Activated T-helper 1 cell treated with anti-CD3 and anti-CD28 coated beads, Interleukin-2, amount 50 U/mL, for 16 hours (primary cell): ENCODE measurements around the gene KAT8.
A peak's percentile ranks its signal among the peaks of the same experiment; 100 is the strongest.
"Not testable (repeated sequence)": the region's sequence is repeated elsewhere in the genome, so short reads cannot be mapped to it uniquely, and the experiment has no call there.

Source experiments
- DNase-seq, 2 donors: peaks; one replicate each; pipeline ENCODE4 v3.0.0-alpha.2; 2020; ENCODE audit warnings: low read depth in 1 of 2, low spot score in 1 of 2

The KAT8 gene

DNA sequence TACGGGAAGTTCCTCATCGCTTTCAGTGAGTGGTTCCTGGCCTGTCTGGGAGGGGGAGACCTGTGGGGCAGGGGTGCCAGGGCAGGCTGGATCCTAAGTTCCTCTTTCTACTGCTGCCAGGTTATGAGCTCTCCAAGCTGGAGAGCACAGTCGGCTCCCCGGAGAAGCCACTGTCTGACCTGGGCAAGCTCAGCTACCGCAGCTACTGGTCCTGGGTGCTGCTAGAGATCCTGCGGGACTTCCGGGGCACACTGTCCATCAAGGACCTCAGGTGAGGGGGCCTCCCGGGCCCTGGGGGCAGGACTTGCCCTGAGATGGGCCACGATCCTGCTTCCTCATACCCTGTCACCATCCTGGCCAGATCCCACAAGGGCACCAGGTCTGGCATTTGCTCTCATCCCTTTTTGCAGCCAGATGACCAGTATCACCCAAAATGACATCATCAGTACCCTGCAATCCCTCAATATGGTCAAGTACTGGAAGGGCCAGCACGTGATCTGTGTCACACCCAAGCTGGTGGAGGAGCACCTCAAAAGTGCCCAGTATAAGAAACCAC is 12.9 kb downstream of the KAT8 start:
- DNase-seq, result no peak

DNA sequence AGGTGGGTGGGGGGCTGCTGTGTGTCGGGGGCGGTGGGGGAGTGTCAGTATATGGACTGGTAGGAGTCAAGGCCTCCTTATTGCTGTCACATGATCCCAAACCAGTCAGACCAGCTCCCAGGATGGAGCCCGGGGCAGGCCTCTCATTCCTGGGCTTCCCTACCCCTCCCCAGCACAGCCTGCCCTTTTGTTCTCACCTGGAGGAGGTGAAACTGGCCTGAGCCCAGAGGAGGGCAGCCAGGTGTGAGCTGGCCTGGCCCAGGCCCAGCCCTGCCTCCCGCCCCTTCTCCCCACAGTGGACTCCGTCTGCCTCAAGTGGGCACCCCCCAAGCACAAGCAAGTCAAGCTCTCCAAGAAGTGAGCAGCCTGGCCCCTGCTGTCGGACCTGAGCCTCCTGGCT is 13.4 kb downstream of the KAT8 start:
- DNase-seq, result no peak

DNA sequence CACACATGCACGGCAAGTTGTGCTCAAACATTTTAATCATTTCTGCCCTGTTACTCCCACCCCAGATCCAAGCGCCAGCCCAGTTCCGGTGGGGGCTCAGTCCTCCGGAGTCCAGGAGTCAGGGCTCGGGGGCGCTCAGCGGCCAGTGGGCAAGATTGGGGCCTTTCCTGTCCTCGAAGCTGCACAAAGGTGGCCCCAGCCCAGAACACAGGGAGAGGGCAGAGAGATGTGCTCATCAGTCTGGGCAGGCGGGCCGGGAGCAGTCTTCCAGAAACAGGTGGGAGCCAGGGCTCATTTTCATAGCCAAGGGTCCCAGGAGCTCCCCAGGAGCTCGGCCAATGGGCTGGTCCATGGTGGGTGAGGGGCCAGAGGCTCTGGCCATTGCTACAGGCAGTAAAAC is 14.0 kb downstream of the KAT8 start:
- no peak for DNase-seq

DNA sequence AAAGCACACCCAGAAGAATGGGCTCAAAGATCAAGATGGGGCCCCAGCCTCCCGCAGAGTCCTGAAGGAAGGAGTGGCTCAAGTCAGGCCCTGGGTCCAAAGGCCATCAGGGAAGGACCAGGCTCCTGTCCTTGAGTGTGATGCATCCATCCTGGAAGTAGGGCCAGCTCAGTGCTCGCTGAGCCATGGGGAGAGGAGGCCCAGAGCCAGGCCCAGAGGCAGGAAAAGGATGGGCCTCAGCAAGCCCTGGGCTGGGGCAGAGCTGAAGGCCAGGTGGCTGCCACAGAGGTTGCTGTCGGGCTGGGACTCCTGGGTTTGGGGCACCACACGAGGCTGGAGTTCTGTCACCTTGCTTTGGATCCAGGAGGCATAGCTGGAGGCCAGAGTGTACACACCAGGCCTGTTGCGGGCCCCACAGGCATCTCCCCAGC is 14.4 kb downstream of the KAT8 start:
- no peak for DNase-seq

DNA sequence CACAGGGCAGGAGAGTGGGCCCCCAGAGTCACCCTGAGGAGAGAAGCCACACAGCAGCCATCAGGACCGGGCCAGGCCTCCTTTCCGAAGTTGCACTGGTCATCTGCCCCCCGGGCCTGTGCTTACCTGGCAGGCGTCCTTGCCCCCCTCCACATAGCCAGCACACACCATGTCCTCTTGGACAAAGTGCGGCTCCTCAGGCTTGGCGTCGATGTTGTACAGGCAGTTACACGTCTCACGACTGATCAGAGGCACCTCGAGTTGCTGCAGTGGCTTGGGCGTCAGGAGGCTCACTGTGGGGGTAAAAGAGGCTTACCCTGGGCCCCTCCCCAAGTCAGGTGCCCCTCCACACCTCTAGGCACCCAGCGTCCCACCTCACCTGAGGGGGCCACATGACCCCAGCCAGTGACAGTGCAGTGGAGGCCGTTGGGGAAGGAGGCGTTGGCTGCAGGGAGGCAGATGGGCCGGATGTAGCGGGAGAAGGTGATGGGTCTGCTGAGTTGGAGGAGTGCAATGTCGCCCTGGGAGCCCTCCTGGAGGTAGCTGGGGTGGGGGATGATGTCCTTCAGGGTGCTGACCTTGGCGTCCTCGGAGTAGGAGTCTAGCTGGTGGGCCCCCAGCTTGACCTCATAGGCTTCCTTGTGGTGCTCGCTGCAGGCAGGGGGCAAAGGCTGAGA is 15.0 kb downstream of the KAT8 start:
- no peak for DNase-seq

DNA sequence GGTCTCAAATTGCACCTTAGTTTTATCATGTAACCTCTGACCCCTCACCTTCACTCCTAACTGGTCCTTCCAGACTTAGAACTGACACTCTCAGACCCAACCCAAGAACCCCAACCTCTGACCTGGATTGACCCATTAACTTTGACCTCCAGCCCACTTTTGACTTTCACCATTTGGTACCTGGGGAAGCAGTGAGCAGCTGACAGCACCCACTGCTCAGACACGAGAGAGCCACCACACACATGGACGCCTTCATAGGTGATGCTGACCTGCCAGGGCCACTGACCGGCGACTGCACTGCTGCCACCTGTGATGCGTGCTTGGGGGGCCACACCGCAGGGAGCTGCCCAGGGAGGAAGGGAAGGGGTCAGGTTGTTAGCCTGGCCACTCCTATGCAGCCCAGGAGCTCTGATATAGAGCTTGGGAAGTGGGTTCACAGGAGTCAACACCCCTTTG is 15.6 kb downstream of the KAT8 start:
- no peak for DNase-seq

DNA sequence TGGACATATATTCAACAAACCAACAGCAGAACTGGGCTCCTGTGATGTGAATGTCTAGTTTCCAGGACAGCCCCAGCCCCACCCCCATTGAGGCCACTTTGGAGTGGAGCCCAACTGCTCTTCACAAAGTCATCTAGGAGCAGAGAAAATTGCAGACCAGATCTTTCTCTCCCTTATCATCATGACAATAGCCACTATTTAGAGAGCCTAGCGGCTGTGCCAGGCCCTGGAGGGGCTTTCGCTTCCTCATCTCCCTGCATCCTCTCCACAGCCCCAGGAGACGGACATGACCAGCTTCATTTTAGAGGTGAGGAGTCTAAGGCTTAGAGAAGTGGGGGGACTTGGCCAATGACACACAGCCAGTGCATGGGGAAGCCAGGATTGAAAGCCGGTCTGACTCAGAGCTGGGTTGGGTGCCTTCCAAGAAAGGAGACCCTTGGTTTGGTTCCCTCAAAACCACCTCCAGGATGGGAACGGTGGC is 16.7 kb downstream of the KAT8 start:
- DNase-seq, result no peak

DNA sequence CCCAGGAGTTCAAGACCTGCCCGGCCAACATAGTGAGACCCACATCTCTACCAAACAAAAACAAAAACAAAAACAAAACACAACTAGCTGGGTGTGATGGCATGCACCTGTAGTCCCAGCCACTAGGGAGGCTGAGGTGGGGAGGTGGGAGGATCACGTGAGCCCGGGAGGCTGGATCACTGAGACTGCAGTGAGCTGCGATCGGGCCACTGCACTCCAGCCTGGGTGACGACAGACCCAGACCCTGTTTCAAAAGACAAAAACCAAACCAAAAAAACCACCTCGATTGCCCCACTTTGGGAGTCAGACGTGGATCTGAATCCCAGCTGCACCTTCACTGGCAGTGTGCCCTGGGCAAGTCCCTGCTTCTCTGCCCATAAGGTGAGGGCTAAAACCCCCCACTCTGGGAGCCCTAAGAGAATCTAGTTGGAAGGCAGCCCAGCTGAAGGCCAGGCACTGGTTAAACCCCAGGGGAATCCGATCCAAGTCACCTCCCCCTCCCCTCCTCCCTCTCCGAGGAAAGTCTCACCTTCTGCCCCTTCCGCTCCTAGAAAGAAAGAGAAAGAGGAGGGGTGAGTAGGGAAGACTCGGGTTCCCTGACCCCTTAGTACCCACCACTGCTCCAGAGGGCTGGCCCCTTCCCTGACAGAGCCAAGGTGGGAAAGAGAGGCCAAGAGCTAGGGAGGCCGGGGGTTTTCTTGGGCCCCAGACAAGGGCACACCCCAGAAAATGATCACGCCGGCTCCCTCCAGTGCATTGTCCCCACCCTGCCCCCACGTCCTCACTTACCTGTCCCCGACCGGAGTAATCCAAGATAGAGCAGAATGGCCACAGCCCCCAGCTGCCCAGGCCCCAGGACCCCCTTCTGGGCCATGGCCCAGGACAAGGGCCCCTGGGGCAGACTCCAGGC is 17.4 kb downstream of the KAT8 start:
- DNase-seq, result no peak

DNA sequence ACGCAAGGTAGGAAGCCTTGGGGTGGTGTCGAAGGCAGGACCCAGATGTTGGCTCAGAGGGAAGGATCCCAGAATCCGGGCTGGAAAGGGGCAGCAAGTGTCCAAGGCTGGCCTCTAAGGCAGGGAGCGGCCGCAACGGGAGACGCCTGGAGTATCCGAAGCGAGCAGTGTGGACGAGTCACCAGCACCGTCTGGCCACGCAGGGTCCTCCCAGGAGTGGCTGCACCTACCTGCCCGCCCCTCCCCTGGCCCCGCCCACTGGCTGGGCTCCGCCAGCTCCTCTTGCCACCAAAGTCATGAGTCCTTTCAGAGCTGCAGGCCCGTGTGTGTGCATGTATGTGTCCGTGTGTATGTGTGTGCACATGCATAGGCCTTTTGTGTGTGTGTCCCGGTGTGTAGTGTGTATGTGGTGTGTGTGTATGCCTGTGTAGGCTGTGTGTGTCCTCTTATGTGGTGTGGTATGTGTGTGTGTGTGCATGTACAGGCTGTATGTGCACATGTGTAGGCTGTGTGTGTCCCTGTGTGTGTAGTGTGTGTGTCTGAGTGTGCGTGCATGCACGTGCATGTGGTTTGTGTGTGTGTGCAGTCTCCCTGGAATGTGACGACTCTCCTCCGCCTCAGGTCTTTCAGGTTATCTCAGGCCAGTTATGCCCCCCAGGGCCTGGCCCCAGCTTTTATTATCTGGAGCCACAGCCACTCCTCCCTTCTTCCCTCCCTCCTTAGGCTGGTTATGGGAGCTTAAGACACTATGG is 18.2 kb downstream of the KAT8 start, which contains the start of gene PRSS8:
Gene PRSS8 (minus strand): TSS at position 193 of the 752 bp plus-strand sequence. CDS start 229 bp downstream, outside the sequence.
- DNase-seq, result no peak

DNA sequence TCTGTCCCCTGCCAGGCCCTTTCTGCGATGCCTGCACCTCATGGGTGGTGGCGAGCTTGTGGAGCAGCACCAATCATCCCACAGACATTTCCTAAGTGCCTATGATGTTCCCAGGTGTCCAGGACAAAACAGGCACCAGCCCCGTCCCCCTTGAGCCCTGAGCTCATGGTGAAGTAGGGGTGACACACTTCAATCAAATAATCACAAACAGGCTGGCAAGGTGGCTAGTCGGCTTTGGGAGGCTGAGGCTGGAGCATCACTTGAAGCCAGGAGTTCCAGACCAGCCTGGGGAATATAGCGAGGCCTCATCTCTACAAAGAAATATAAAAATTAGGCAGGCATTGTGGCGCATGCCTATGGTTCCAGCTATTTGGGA is 18.8 kb downstream of the KAT8 start:
- DNase-seq, result no peak

DNA sequence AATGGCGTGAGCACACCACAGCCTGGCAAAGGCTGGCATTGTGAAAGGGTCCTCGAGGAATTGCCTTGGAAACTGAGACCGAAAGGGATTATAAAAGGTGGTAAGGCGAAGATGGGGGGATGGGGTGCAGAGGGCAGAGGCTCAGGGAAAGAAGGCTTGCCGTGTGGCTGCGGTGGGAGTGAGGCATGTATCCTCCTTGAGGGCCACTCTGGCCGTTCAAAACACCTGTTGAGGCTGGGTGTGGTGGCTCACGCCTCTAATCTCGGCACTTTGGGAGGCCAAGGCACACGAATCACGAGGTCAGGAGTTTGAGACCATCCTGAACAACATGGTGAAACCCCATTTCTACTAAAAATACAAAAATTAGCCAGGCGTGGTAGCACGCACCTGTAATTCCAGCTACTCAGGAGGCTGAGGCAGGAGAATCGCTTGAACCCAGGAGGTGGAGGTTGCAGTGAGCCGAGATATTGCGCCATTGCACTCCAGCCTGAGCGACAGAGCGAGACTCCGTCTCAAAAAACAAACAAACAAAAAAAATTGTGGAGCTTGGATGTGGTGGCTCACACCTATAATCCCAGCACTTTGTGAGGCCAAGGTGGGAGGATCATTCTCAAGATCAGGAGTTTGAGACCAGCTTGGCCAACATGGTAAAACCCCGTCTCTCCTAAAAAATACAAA is 19.5 kb downstream of the KAT8 start:
- DNase-seq, result not testable (repeated sequence)

DNA sequence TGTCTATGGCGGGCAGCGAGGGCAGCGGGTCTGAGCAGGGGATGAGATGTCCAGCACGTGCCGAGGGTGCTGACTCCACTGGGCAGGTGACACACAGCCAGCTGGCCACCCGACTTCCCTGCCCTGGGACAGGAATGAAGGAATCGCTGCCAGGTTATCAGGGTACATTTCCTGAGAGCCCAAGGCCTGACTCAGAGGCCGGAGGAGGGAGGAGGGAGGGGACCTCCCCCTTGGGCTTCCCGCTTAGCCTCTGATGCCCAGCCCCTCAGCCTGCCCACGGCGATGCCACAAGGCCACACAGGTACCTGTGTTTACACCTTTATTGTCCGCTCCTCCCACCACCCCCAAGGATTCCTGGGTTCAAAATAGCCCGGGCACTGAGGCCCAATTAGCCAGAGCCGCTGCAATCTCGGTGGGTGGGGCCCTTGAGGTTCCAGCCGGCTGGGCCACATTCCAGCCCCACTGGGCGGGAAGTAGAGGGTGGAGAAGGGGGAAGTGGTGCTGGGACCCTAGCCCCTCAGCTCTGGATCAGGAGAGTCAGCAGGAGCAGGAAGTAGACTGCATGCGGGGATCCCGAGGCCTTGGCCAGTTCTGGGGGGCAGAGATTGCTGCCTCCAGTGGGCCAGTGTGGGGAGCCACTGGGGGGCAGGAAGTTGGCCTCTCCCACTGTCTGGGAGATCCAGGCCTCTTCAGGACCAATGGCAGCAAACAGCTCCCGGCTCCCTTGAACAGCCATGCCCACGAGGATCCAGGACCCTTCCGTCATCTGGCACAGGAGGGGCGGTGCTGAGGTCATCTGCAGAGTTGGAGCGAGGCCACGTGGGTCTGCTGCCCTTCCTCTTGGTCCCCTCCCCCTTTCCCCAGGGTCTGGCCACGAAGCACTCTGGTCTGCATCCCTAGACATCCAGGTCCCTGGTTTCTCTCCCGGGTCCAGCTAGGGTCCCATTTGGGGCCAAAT is 21.4 kb downstream of the KAT8 start:
- DNase-seq, result no peak

DNA sequence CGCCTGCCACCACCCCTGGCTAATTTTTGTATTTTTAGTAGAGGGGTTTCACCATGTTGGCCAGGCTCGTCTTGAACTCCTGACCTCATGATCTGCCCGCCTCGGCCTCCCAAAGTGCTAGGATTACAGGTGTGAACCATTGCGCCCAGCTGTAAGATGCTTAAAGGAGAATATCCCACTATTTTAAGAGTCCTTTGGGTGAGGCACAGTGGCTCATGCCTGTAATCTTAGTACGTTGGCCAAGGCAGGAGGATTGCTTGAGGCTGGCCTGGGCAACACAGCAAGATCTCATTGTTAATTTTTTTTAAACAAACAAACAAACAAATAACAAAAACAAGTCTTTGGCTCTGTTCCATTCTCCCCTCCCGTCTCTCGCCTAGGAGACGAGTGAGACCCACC is 23.6 kb downstream of the KAT8 start:
- not testable (repeated sequence) for DNase-seq

DNA sequence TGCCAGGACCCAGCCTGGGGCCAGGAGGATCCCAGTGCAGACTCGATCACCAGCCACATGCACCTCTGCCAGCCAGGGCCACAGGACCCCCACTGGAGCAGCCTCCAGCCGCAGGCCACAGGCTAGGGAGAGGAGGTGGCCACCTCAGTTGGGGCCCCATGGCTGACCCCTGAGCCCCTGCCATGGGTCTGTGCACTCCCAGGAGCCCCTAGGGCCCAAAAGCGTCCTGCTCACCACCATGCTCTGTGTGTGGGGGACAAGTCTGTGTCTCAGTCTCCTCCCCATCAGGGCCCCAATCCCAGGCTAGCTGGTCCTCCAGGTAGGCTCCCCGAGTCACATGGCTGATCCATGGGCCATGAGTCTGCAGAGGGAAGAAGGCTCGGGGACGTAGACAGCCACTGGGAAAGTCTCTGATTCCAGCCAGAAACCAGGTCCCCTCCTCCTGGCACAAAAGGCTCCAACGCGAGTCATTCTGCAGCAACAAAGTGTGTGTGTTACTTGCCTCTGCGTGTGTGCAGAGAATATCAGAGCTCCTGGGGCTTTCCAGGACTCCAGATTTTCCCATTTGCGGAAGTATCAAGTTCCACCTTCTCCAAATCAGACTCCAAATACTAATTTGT is 24.1 kb downstream of the KAT8 start:
- no peak for DNase-seq

DNA sequence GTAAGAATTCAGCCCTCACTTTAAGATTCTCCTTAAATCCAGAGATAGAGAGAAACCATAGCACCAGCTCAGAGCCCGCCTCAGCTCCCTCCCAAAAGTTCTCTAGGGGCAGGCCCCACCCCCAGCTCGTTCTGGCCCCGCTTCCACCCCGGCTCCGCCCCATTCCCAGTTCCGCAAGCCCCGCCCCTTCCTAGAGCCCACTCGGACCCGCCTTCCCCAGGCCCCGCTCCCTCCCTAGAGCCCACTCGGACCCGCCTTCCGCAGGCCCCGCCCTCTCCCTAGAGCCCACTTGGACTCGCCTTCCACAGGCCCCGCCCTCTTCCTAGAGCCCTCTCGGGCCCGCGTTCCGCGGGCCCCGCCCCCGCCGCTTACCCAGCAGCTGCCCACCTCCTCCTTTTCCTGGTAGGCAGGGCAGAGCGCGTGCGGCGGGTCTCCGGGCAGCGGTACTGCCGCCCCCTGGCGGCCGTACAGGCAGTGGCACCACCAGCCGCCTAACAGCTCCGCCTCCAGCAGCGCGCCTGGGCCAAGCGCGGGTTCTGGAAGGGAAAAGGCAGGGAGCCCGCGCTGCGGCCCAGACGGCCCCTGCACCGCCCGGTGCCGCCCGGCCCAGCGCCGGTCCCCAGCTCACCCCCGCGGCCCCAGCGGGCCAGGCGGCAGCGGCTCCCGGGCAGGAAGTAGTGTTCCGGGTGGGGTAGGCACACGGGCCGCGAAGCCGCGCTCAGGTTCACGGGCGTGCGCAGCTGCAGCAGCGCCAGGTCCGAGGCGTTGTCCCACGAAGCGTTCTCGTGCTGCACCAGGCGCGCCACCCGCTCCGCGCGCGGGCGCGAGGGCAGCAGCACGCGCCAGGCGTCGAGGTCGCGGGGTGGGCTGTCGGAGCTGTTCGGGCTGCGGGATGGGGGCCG is 24.9 kb downstream of the KAT8 start:
- peak; percentile 92 to 96 for DNase-seq

DNA sequence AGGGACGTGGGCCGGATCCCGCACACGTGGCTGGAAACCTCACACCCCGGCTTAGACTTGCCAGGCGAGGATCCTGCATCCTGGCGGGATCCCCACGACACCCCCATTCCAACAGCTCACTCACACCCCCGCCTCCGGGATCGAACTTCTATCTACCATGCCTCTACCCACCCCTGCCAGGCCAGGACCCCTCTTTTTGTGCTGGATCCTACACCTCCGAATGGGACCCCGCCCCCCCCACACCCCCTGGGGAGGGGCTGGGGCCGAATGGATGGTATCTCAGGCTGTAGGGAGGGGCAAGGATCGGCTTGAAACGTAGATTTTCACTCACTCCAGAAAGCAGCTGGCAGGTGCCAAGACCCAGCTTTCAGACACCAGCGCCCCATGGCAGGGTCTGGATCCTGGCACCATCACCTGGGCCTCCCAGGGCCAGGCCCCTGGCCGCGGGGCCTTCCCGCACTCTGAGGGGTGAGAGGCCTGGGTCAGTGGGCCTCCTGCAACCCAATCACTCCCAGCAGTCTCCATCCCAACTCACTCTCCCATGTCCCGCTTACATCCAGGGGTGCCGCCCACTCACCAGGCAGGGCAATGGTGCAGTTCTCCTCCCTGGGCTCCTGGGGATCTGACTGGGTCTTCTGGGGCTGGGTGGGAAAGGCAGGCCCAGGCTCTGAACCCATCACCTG is 25.7 kb downstream of the KAT8 start:
- no peak for DNase-seq

DNA sequence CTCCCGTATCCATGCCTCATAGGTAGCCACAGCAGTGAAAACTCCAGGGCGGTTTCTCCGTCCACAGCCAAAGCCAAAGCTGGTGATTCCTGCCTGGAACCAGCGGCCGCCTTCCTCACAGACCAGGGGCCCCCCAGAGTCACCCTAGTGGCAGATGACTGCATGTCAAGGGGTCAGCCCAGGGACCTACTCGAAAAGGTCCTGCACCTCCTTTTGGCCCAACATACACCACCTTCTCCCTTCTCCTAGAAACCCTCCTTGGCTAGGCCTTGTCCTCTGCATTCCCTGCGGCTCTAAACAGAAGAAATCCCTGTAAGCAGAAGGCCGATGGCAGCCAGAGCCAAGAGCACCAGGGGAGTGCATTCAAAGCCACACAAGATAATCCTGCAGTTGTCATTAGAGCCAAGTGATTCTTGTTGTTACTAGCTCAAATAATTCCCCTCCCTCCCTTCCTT is 26.3 kb downstream of the KAT8 start:
- no peak for DNase-seq
